GM19372 (cell line): ENCODE results near the gene ATOH8.

ENCODE experiments used
- ATAC-seq: cut with Tn5 transposase; IDR thresholded peaks from one replicate; pipeline ENCODE4 v1.9.1; 2021; ENCODE audit warnings: mild to moderate bottlenecking, low read depth, moderate library complexity; ENCODE audit not compliant: unreplicated experiment

ATOH8 gene

DNA sequence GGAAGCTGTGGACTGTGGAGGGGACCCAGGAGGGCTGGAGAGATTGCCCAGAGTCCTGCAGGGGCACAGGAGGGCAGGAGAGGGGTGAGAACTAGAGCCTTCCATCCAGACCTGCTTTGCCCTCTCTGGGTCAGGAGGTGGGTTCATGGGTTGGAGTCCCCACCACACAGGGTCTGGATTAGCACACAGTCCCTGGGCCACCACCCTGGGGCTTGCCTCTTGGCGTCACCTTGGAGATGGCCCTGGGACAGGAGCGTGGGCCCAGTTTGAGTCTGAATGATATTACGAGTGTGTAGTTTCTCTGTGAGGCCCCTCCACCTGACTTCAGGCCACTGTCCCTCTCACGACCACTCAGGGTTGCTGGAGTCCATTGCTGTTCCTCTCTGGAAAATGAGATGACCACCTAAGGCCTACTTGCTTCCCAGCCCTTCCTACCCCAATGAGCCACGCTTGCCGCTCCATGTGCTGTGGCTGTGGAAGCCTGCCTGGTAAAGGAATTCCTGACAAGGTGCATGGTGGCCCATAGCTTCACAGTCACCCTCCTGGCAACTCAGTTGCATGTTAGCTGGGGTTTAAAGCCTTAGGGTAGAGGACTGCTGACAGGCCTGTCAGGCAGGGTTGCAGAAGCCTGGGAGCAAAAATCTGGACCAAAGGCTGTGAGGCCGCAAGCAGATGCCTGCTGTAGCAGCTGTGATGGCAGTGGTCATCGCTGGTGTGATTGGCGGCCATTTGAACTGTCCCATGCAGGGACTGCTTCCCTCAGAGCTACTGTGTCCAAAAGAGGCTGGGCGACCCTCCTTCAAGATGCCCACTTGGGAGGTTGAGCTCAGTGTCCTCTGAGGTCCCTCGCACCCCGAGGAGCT lies 14.2 kb downstream of the ATOH8 start:
- ATAC-seq, result no peak

DNA sequence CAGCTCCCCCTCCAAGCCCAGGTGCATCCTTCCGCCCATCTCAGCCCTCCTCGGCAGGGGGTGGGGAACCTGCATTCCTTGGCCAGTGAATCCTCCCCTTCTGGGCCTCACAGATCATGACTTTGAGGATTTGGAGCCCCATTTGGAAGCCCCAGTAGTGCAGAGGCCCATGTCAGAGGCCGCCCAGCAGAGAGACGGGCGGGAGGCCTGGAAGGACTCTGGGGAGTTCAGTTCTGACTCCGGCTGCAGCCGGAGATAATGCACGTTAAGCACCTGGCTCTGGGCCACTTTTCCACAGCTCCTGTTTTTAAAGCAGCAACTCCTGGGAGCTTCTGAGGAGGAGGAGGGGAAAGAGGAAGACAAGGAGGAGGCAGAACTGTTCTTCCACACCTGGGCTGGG lies 14.9 kb downstream of the ATOH8 start:
- ATAC-seq, result no peak

DNA sequence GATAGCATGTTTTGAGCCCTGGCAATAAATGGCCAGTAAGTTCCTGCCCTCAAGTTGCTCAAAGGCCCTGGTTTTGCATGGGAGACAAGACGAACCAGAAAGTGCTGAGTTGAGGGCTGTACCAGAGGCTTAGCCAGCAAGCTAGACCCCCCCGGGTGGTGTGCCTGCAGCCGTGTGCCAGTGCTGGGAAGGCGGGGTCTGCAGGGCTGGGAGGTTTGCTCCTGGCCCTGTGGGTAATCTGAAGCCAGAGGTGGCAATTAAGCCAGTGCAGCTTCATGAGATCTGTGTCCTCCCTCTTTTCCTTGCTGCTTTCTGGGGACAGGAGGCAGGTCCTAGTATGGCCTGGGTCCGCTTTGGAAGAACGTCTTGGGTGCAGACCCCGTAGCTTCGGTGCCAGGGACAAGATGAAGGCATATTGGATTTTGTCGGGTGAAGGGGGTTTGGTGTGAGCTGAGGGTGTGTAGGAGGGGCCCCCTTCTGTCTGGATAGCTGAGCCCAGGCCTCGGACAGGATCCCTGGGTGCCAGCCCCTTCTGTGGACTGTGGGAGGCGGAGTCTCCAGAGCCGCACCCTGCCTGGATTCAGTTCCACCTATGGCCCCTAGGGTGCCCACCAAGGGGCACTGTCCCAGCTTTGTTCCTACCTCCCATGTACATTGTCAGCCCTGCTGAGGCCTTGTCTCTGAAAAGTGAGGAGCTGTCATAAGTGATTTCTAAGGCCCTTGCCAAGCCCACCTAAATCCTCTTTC lies 15.6 kb downstream of the ATOH8 start:
- no peak for ATAC-seq

DNA sequence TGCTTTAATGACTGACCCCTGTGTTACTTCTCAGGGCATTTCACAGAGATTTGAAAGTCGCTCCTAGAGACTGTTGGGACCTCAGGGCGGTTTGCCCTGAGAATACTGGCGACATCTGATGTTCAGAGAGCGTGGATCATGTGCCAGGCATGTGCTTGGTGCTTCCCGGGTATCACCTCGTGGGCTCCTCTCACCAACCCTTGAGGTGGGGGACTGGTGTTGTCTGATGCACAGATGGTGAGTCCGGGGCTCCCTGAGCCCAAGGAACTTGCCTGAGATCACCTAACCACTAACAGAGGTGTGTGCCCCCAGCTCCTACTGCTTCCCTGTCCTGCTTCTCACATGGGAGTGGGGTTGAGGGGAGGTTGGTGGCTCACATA lies 16.2 kb downstream of the ATOH8 start:
- no peak for ATAC-seq

DNA sequence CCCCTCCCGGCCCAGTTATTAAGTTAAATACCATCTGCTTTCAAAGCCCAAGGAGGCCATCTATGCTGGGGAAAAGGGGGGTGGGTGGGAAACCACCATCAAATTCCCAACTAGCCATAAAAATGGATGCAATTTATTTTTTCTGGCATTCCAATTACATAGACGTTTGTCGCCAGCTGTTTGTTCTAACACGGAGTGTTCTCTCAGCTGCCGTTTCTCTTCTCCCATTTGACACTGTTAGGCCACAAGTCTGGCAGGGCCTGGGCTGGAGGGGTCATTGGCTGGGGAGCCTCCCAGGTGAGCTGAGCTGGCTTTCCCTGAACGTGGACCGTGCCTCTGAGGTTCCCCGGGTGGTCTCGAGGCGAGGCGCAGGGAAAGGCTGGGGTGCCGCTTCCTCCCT lies 16.6 kb downstream of the ATOH8 start:
- ATAC-seq, result no peak

DNA sequence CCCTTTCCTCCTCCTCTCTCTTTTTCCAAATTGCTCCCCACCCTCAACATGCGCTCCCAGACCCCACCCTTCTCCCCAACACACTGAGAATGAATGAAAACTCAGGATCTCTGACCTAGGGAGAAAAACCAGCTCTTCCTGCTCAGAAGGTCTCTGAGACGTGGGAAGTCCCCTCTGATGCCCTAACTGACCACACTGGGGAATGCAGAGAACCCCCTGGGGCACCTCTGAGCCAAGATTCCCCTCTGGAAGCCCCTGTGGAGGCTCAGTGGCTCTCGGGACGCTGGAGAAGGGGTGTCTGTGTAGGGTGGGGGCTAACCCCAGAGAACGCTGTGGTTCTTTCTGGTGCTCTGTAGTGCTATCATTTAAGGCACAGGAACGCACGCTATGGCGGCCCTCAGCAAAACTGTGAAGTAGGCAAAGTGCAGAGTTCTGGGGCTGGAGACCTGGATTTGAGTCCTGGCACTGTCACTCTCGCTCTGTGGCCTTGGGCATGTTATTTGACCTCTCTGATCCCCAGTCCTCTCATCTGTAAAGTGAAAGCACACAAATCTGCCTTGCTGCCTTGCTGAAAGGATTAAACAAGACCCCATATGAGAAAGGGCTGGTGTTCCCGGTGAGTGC lies 17.1 kb downstream of the ATOH8 start:
- no peak for ATAC-seq

DNA sequence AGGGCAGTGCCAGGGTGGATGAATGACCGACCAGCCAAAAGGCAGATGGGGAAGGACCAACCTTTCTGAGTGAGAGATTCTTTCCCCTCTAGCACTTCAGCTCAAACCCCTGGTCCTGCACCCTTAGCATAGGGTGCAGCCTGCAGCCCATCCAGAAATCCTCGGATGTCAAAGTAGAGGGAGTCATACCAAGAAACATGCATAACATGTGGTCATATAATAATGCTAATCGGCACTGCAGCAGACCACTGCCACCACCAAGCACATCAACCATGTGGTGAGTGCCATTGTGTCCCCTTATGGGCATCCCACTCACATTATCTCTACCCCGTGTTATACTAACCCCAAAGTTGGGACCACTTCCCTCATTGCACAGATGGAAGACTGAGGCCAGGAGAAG lies 17.7 kb downstream of the ATOH8 start:
- no peak for ATAC-seq

DNA sequence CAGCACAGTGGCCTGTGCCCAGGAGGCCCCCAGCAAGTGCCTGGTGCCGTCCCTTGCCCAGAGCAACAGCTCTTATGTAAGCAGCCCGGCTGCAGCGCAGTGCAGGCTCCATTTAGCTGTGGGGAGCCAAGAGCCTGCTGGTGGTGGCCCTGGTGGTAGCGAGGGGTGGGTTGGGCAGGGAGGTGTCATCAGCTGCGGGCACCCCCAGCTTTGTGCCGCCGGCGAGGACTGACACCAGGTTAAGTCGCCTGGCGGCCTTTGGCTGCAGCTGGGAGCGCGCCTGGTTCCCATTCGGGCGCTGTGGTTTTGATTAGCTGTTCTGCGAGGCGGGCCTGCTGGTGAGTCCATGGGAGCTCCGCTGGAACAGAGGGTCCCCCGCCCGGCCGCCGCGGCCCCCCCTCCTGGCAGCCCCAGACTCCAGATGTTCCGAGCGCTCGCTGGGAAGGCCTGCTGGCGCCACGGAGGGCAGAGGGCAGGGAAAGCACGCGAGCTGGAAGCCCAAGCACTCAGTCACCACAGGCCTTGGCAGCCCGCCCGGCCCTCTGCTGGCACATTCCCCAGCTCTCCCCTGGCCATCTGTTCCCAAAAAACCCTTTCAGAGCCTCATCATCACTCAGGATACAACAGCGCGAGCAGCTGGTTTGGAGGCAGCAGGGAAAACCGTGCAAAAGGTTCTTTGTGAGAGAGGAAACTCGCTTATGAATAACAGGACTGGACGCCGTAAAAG lies 18.4 kb downstream of the ATOH8 start:
- ATAC-seq, result no peak

DNA sequence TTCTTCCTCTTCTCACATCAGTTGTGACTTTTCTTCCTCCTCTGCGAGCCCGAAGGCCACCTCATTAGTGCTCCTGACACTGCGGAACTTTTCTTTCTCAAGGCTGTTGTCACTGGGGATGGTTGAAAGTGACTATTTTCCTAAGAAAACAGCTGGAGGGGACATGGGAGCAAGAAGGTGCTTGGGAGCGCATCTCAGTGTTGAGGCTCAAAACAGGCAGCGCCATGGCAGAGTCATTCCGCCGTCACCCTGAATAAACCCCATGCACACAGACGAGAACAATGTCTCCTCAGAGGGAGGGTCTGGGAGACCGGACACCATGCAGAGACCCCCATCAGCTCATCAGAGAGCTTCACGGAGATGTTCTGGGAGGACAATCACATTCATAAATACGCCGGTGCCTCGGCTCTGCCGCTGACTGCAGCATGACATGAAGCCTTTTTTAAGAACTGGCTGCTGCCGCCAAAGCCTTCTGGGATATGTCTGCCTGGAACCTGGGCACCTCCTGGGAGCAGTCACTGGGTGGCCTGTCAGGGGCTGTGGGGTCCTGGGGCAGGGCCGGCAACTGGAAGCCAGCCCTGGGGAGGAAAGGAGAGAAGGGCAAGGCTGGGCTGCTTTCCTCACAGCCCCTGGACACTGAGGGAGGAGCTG lies 19.2 kb downstream of the ATOH8 start:
- no peak for ATAC-seq

DNA sequence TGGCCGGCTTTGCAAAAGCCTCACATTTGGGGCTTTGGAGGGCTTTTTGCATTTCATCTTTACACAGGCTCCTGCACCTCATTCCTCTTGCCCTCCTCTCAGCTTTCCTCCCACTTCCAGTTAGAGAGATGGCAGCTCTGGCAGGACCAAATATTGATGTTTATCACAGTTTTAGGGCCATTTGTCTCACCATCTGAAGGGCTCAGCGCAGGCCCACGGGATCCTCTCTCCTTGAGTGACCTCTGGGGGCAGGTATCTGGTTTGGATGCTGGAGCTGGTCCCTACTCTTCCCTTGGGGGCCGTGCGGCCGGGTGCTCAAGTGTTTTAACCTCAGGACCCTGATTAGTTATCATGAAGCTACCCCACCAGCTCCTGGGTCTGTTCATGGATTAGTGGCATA lies 19.9 kb downstream of the ATOH8 start:
- ATAC-seq, result no peak

DNA sequence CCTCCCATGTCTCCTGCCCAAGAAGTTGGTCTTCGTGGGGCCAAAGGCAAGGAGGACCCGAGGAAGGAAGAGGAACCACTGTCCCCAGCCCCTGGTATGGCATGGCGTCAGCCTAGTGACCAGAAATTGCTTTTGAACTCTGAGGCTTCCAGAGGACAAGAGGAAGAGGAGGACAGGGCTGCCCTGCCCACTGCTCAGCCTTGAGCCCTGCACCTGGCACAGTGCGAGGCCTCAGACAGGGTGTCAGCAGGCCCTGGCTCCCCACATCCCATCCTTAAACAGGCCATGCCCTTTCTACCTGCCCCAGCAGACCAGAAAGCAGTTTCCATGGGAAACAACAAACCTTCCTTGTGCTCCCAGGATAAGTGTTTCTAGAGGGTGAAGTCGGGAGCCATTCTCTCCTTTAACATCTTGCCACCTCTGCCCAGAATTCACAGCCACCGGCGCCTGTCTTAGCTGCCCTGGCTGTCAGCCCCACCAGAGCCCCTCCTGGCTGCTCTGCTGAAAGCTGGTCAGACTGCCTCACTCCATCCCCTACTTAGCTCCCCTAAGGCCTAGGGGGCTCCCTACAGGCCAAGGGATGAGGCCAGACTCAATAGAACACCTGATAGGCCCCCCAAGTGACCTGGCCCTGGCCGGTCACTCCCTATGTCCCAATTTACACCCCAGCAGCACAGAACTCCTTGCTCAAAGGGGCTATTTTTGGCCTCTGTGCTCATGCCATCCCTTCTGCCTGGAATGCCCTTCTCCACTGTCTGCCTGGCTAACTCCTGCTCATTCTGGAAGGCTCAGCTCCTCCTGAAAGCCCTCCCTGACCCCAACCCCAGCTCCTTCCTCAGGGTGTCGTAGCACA lies 20.6 kb downstream of the ATOH8 start:
- no peak for ATAC-seq

DNA sequence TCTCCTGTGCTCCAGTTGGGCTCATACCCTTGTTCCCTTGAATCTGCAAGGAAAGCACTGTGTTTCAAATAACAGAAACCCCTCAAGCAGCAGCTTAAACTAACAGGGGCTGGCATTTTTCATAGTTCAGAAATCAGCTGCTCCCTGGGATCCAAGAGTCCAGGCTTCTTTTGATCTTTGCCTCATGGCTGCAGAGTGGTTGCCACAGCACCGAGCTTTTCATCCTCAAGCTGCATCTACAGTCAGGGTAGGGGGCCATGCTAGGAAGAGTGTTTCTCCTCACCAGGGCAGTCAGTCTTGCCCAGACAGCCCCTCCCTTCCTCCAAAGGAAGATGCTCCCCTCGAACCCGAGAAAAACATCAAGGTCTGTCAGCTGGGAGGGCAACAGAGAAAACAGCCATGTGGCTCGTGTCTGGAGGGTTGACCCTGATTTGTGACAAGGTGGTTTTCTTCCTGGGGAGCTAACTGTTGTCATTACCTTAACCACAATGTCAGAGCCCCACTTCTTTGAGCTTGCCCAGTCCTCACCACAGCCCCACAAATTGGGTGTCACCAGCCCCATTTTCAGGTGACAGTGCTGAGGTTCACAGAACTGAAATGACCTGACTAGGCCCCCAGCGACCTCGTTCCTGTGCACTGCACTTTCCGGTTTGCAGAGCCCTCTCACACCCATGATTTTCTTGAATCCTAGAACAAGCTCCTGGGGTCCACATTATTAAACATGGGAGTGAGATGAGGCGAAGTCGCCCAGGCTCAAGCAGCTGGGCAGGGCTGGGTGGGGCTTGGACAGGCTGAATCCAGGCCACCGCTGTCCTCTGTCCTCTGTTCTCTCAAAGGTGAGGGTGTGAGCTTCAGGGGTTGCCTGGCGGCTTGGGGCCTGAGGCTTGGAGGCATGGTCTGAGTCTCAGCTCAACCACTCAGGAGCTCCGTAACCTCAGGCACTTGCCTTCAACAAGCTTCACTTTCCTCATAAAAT lies 21.9 kb downstream of the ATOH8 start:
- no peak for ATAC-seq

DNA sequence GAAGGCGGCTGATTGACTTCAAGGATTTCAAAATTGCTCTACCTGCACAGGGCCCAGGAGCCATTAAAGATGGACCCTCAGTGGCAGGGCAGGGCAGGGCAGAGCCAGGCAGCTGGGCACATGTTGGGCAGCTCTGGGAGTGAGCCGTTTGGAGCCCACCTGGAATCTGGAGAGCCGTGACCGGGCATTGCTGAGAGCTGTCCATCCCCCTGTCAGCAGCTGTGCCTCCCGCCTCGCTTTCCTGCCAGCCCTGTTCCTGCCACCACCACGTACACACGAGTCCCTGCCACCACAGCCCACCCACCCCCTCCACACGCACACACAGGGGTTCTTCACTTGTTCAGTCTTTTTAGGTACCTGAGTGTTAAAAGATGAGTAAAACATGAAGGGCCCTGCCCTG lies 22.9 kb downstream of the ATOH8 start:
- ATAC-seq, result no peak

DNA sequence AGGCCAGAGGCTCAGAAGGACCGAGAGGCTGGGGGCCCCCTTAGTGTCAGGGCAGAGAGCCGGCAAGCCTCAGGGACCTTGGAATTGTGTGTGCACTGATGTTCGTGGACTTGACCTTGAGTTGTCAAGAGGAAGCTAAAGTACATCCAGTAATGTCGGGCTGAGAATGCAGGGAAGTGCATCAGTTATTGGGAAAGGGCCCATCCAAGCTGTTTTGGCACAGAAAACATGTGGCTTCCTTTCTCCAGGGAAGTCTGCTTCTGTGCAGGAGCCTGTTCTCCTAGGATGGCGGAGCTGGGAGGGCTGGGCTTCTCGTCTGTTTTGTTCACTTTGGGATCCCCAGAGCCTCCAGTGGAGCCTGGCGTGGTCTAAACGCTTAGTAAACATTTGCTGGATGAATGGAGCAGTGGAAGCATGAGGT lies 23.7 kb downstream of the ATOH8 start:
- no peak for ATAC-seq

DNA sequence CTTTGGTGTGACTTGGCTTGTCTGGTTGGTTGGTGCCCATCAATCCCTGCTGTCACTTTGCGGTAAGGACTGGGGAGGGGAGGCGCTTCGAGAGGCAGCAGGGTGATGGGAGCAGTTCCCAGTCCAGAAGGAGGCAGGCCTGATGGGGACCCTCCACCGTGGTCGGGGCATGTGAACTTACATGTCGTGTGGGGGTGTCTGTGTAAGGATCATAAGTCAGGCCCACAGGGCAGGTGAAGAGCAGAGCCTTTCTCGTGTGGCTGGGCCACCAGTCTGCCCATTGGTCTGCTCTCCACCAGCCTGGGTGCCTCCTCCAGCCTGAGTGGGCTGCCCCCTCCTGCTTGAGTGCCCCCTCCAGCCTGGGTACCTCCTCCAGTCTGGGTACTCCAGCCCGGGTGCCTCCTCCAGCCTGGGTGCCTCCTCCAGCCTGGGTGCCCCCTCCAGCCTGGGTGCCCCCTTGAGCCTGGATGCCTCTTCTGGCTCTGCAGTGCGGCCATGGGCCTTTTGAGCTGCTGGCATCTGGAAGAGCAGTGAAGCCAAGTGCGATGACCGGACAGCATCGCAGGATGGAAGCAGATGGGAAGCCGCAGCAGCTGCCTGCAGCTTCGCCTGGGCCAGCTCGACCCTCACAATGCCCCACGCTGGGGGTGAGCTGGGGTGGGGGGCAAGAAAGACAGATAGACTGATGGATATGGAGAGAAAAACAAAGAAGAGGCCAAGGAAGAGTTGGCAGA lies 25.0 kb downstream of the ATOH8 start:
- no peak for ATAC-seq

DNA sequence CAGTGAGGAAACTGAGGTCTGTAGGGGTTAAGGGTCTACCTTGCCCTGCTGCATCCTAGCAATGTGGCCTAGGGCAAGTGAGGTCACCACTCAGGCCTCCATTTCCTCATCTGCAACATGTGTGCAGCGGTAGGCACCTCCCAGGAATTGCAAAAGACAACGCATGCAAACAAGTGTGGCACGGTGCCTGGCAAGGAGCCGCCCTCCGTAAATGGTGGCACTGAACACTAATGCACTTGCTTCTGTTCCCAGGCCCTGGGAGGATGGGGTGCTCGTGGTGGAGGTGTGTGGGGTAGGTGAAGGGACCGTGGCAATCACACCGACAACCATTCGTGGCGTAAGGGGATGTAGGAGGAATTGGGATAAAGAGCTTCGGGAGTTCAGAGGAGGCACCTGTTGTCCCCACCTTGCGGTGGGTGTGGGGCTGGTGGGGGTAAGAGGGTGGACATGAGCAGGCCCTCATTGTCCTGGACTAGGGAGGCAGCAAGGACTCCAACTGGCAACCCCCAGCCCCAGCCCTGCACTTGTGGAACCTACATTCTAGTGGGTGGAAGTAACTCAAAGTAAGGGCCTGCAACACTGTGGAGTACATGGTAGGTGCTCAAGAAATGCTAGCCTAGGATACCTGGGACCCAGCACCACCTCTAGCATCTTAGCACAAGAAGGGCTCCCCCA lies 26.0 kb downstream of the ATOH8 start:
- ATAC-seq, result no peak
